Activated CD8-positive, alpha-beta T cell treated with anti-CD3 and anti-CD28 coated beads for 36 hours (primary cell): Measurements from ENCODE around the gene GIGYF2. TPM values are rescaled to one million over a fixed set of nuclear protein-coding genes. Genes with fewer than 3 reads are reported as not detected.

Experiments
- ATAC-seq: fragments of 200-7000 bp; cut with Tn5 transposase; one replicate; pipeline ENCODE4 v1.10.0; 2021; ENCODE audit warnings: mild to moderate bottlenecking, moderate library complexity
- CTCF ChIA-PET: fragments of 350-600 bp; sonication (Branson Sonifier 250); formaldehyde crosslinking; loops from one replicate; lab custom pipeline; 2021; ENCODE audit warnings: antibody characterized with exemption; lab: Charles Lee
- POLR2A ChIA-PET: fragments of 350-600 bp; sonication (Branson Sonifier 250); formaldehyde crosslinking; loops from one replicate; lab custom pipeline; 2021; ENCODE audit warnings: antibody characterized with exemption; lab: Charles Lee
- DNase-seq: peaks from one replicate; pipeline ENCODE4 v3.0.0-alpha.2; 2020
- H3K27ac Mint-ChIP-seq: one replicate; pipeline ENCODE4 v1.8.0; 2021; ENCODE audit warnings: mild to moderate bottlenecking, mixed read lengths
- H3K27me3 Mint-ChIP-seq: one replicate; pipeline ENCODE4 v1.8.0; 2021; ENCODE audit warnings: mixed read lengths
- H3K36me3 Mint-ChIP-seq: one replicate; pipeline ENCODE4 v1.8.0; 2021; ENCODE audit warnings: low read depth, mixed read lengths
- H3K4me1 Mint-ChIP-seq: one replicate; pipeline ENCODE4 v1.8.0; 2021; ENCODE audit warnings: low read depth, mixed read lengths
- H3K4me3 Mint-ChIP-seq: one replicate; pipeline ENCODE4 v1.8.0; 2021; ENCODE audit warnings: mild to moderate bottlenecking, moderate library complexity, mixed read lengths
- H3K9me3 Mint-ChIP-seq: one replicate; pipeline ENCODE4 v1.8.0; 2021; ENCODE audit warnings: mixed read lengths
- CTCF ChIP-seq: fragments of 200-600 bp; IDR thresholded peaks from one replicate; pipeline ENCODE4 v1.8.0; 2022; ENCODE audit warnings: antibody characterized with exemption, mild to moderate bottlenecking
- intact Hi-C: fragments of 100-400 bp; cut with micrococcal nuclease; formaldehyde crosslinking; loops from one replicate; pipeline ENCODE4 v1.10.0; 2022
- total RNA-seq, 2 experiments: library from RNA; stranded (reverse); gene quantifications; one replicate each; pipeline ENCODE4 v1.2.3, GENCODE V29; 2021

GIGYF2 gene
- total RNA-seq: 10 to 100 TPM; 49.7 to 52.5 TPM

- peak; percentile 93 for ATAC-seq
- H3K27me3 Mint-ChIP-seq: no peaks in the 10 kb centered on the region
- no peak for TF ChIP-seq CTCF
- peaks cover 2% of the 10 kb centered on the region for H3K9me3 Mint-ChIP-seq
- POLR2A ChIA-PET: interaction anchor here (0.6 to 1.4 kb wide), 4 partner anchors 9 to 363 kb away, joined by 3 to 4 read pairs (median 4); partner anchors contain the start of gene INPP5D
- CTCF ChIA-PET: interaction anchor here (1.0 kb wide), 1 partner anchor 18 kb away, joined by 3 read pairs; no protein-coding TSS in a partner anchor
- intact Hi-C loops: no loop called here
- H3K4me1 Mint-ChIP-seq: peaks cover 29% of the 10 kb centered on the region
- DNase-seq: peak; percentile 95
- H3K4me3 Mint-ChIP-seq: peak within 1 kb of the TSS; percentile 98
- peak within 1 kb of the TSS; percentile 88 for H3K27ac Mint-ChIP-seq
- H3K36me3 Mint-ChIP-seq: peaks cover 30% of the 10 kb centered on the region
Measured at GRCh38 chr2:232697059-232697806, at the start of gene GIGYF2. GIGYF2 (plus strand) TSS chr2:232697331; CDS start chr2:232735198, 37,867 bp downstream.

GRCh38 chr2:232649033-232649432 lies 48.1 kb upstream of the GIGYF2 start:
- DNase-seq (no peak), ATAC-seq (no peak)
- Mint-ChIP-seq H3K4me3 (no peak overlapping the region), H3K27ac (no peak overlapping the region), H3K9me3 (no peaks in the 10 kb centered on the region), H3K4me1 (no peaks in the 10 kb centered on the region), H3K36me3 (no peaks in the 10 kb centered on the region), H3K27me3 (no peaks in the 10 kb centered on the region)
- intact Hi-C loops: no loop called here
- ChIA-PET CTCF (interaction anchor here (1.3 kb wide), 1 partner anchor 44 kb away, joined by 4 read pairs; no protein-coding TSS in a partner anchor), POLR2A (no interaction called here)
- no peak for TF ChIP-seq CTCF

GRCh38 chr2:232652505-232652851 lies 44.7 kb upstream of the GIGYF2 start:
- TF ChIP-seq CTCF: no peak

GRCh38 chr2:232653441-232653840 lies 43.7 kb upstream of the GIGYF2 start:
- DNase-seq (no peak), ATAC-seq (no peak)
- intact Hi-C loops: no loop called here
- POLR2A ChIA-PET: no interaction called here
- H3K27ac Mint-ChIP-seq: no peak overlapping the region
- CTCF ChIA-PET: interaction anchor here (1.2 kb wide), 1 partner anchor 14 kb away, joined by 3 read pairs; no protein-coding TSS in a partner anchor
- no peaks in the 10 kb centered on the region for H3K36me3 Mint-ChIP-seq
- no peaks in the 10 kb centered on the region for H3K27me3 Mint-ChIP-seq
- H3K9me3 Mint-ChIP-seq: no peaks in the 10 kb centered on the region
- no peak for TF ChIP-seq CTCF
- no peaks in the 10 kb centered on the region for H3K4me1 Mint-ChIP-seq
- H3K4me3 Mint-ChIP-seq: no peak overlapping the region

More at GRCh38 chr2:232652505-232652851, 44.7 kb upstream of the GIGYF2 start:
- ChIA-PET CTCF (interaction anchor here (1.2 kb wide), 1 partner anchor 15 kb away, joined by 3 read pairs; no protein-coding TSS in a partner anchor), POLR2A (no interaction called here)
- intact Hi-C loops: no loop called here
- Mint-ChIP-seq H3K27ac (no peak overlapping the region), H3K4me1 (no peaks in the 10 kb centered on the region), H3K27me3 (no peaks in the 10 kb centered on the region), H3K9me3 (no peaks in the 10 kb centered on the region), H3K4me3 (no peak overlapping the region), H3K36me3 (no peaks in the 10 kb centered on the region)
- no peak for ATAC-seq
- no peak for DNase-seq

GRCh38 chr2:232655392-232655791 lies 41.7 kb upstream of the GIGYF2 start:
- Mint-ChIP-seq H3K27ac (no peak overlapping the region), H3K36me3 (no peaks in the 10 kb centered on the region), H3K27me3 (no peaks in the 10 kb centered on the region), H3K4me1 (no peaks in the 10 kb centered on the region), H3K4me3 (no peak overlapping the region), H3K9me3 (no peaks in the 10 kb centered on the region)
- ChIA-PET POLR2A (no interaction called here), CTCF (no interaction called here)
- DNase-seq: no peak
- intact Hi-C loops: no loop called here
- no peak for TF ChIP-seq CTCF
- ATAC-seq: no peak
